GM18526 (cell line): ENCODE results near the gene RBFOX2.

Experiments used
- POLR2A ChIP-seq: IDR thresholded peaks from 3 replicates; pipeline ENCODE4 v1.6.1; 2011; ENCODE audit not compliant: insufficient read length; ENCODE audit errors: extremely low read depth

Gene RBFOX2

DNA sequence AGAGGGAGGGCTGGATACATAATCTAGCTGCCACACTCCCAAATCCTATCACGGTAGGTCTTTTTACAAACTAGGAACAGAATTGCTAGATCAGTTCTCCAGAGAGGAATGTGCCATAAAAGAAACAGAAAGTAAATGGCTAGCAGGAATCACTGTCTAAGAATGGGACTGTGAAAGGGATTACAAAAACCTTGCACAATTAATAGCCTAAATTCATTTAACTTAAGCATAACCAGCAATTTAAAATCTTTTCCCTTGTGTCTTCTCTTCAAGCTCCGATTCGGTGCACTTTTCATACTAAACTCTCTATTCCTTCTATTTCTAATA is 275.8 kb downstream of the RBFOX2 start:
- TF ChIP-seq POLR2A = no peak

DNA sequence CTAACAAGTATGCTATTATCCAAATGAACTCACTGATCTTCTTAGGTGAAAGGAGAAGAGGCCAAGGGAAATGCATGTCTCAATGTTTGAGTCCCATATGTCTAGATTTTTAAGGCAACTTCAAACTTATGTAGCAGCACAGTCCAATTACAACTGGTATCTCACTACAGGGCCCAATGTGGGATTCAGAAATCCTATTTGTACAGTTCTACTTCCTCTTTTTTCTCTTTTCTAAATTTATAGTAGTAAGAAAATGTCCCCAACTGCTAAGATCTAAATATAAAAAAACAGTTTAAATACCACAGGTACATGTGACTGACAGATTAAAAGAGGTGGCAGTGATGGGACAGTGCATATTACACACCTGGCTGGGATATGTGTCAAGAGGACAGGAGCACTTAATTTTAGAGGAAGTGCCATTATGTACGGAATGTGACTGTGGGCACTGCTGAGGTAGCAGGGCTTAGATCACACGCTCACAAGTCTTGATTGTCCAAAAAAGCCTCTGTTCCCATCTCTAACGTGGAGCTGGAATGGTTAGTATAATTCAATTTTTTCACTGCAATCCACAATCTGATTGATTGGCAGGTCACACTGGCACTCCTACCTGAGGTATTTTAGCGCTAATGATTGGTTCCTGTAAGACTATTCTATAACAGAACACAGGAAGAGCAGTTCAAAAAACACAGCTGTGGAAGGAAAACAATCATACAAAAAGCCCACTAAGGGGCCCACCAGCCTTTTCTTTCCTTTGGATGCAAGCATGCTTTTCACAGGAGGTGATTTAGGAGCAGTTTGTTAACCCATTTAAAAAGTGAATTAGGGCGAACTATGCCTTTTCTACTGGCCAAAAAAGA is 276.4 kb downstream of the RBFOX2 start:
- TF ChIP-seq POLR2A = no peak

DNA sequence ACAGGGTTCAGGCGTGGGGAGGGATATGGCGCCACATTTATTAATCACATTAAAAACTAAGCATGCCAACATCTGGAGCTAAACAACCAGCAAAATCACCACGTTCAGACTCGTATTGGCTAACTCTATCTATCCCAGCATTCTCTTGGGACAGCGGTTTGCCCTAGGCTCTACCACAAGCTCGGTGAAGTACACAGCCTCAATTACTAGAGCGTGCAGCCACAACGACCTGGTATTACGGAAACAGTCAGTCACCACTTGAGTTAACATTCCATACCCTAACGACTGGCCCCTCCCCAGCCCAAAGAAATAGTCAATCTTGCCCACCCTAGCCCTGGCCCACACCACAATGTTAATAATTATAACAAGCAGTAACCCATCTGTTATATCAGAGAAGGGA is 278.8 kb downstream of the RBFOX2 start:
- no peak for TF ChIP-seq POLR2A

DNA sequence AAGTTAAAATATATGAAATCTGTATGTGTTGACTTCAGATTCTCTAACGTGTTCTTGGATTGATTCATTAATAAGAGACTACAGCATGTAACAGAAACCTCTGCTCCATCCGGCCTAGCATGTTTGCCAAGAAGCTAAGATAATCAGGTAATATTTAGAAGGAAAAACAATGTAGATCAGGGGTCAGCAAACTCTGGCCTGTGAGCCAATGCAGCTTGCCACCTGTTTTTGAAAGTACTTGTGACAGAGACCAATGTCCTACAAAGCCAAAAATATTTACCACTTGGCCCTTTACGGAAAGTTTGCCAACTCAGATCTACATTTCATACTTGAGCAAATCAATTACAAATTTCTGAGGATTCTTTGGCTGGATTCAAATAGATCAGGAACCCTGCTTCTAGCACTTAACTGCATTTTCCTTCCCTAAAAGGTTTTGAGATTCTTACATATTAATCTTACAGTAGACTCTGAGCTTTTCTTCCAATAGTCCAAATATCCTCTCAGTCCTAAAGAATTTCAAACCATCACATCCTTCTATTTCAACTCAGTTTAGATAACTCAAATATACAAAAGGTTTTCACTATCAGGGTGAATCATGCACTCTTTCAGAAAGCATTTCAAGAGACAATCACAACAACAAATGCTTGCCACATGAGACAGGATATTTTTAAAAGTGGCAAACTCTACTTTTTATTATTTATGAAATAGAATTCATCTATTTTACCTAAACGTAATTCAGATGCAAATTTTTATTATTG is 281.5 kb downstream of the RBFOX2 start:
- TF ChIP-seq POLR2A = no peak

DNA sequence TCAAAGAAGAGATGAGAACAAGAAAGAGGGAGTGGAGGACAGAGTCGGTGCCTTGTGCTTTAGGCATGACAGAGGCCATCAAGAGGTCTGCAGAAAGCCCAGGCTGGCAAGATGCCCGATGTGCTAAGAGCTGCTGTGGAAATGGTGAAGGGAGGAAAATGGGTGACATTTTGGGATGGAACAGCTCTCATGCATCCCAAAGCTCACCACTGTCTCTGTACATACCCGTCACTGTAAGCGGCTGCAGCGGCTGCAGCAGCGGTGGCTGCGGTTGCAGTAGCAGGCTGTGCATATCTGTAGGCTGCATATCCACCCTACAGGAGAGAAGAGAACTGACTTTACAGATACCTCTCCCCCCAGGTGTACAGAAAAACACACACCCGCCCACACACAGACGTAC is 282.4 kb downstream of the RBFOX2 start:
- TF ChIP-seq POLR2A = no peak

DNA sequence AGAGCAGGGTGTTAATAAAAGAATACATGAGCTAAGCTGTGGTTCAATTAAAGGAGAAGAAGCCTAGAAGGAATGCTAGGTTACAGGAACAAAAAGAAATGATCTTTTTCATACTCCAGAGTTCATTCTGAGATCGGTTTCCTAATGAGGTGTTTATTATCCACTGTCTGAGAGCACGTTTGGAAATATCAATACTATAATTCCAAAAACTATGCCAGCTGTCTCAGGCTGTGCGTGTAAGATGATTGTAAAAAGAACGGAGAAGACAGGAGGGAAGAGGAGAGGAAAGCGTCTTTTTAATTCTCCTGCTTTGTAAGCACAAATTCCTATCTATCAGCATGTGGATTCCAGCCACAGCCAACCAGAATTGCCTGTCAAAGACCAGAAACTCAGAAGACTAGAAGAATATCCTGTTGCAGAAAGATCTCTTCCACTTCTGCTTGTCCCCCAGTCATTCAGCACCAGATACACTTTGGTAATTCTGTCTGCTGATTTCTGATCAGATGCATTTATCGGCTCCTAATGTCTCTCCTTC is 285.2 kb downstream of the RBFOX2 start:
- TF ChIP-seq POLR2A = no peak

DNA sequence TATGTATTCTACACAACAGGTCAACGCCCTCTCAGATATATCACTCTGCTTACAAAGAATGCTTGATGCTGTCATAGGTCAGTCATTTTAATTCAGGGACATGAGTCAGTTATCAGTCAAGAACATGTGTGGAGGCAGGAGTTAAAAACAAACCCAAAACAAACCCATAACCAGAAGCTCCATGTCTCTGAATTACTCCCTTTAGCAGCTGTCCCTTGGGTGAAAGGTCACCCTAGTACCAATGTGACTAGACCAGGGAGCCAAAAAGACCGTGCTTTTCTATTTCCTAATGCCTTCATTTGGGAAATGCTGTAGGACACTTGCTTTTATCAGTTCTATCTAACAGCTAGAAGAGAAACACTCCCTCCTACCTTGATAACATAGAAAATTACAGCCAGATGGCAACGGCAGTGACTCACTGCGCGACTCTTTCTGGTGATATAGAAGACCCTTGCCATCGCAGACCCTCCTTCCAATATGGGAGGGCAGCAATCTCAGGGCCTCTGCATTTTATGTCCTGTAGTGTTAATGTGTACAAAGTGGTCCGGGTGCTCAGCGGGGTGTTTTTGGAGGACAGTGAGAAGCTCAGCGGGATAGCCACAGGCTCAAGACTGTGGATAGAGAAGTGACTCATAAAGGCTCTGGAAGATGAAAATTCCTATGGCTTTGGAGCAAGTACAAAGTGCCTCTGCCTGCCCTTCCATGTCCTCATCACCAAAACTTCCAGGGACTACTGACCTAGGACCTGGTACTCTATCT is 286.1 kb downstream of the RBFOX2 start:
- TF ChIP-seq POLR2A = no peak

DNA sequence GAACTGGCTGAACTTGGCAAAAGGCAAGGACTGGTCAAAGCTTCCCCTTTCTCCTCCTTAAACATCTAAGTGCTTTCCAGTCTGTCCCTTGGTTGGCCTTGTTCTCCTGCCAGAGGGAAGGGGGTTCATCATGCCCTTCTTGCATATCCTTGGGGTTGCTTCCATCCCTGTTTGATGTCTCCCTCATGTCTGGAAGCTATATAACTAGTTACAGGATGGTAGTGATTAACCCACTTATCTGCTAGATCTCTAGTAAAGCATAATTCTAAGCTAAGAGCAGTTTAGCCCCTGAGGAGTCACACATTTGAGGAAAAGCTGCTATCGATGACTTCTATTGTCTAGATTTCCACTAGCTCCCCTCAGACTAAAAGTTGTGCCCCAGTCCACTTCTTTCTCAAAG is 288.0 kb downstream of the RBFOX2 start:
- no peak for TF ChIP-seq POLR2A

DNA sequence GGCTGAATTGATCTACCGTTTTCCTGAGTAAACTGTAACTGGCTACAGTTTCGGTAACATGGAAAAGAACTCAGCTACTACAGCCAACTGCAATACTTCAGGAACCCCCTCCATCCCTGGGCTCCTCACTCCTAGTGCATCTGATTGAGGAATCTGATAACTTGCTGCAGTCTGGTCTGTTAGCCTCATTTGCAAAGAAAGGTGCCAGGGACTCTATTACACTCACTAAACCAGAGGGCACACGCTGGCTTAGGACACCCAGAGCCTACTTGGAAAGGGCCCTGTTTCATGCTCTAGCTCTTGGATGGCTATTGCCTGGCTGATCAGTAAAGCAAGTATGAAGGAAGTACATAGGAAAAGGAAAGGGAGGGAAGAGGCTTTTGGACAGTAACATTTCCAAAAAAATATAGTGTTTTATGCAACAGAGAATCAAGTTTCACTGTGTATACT is 288.7 kb downstream of the RBFOX2 start:
- TF ChIP-seq POLR2A = no peak

DNA sequence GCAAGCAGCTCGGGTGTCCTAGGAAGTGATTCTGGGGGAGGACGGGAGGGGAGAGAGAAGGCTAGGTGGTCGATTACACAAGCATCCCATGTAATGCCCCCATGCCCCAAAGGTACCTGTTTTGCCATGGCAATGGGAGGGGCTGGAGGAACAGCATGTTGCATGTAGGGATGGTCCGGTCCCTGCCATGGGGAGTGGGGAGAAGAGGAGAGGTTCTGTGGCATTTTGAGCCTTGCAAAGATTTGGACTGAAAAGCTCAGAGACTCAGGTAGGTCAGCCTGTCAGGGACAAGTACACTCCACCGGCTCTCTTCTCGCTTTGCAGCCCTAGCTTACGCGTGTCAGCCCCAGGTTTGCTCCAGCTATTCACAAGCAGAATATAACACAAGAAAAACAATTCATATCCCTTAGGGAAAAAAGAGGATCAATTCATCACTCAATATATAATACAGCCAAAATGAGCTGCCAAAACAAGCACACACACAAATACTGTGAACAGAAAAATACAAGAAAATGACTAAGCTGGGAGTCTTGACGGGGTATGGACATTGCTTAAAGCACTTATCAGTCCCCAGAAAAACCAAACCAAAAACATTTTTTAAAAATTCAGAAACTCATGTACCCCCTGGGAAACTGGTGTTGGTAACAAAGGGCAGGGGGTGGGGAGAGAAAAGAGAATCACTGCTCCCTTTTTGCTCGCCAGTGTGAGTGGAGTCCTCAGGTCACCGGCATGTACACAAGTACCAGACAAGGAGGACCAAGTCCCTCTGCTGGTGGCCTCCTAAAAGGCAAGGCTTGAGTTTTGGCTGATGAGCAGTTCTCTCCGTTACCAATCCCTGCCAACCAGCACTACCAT is 289.3 kb downstream of the RBFOX2 start:
- TF ChIP-seq POLR2A = no peak

DNA sequence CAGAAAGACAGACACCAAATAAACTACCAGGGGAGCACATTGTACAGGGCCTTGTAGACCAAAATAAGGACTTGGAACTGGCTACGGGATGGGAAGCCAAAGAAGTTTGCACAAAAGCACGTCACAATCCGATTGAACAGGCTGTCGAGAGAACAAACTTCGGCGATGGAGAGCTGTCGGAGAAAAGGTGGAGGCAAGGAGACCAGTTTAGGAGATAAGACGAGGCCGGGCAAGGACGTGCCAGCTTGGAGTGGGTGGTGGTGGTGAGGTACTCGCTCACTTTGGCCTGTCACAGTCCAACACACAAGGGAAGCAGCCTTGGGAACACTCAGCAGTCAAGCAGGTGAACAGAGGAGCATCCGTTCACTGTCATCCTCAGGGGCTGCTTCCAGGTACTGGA is 291.9 kb downstream of the RBFOX2 start:
- no peak for TF ChIP-seq POLR2A

DNA sequence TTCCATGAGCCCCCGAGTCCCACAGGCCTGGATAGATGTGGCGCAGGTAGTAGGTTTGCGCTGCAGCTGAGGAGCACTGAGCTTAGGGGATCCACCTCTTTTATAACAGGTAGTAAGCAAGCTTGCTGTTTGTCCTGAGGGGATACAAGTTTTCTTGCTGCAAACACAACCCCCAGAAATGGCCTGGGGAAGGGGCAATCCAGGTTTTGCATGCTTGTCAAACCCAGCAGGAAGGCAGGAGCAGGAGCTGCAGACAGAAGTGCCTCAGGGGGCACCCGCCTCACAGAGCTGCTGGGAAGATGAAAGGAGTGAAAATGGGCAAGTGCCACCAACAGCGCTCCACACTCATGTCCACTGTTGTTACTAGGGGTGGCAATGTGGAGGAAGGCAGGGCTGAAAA is 292.5 kb downstream of the RBFOX2 start:
- TF ChIP-seq POLR2A = no peak

DNA sequence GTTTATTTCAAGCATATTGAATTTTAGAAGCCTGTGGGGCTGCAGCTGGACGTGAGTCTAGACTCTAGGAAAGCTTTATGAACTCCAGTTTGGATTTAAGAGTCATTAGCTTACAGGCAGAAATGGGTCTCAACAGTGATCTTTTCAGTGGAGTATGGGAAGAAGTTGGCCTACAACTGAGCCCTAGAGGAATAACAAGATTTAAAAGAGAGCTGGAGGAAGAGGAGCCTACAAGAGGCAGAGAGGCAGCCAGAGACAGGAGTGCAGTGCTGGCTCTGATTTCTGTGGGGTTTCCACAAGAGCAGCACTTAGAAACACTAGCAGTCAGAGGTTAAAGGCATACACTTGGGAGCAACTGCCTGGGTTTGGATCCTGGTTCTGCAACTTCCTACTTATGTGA is 293.1 kb downstream of the RBFOX2 start:
- no peak for TF ChIP-seq POLR2A

DNA sequence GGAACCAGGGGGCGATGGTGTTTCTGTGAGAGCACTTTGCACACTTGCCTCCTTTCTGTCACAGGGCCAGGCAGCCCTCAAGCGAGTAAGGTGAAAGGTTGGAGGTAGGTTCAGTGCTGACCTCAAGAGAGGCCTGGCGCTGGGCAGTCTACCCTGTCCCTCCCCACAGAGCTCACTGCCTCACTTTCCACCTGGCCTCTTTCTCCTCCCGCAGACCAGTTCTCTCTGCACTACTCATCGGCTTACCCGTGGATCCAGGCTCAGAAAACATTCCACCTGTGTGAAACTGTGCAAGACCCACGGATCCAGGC is 294.2 kb downstream of the RBFOX2 start:
- TF ChIP-seq POLR2A = no peak
